HG02885 (cell line): Measurements from ENCODE around the gene CACNA2D4.

Experiments
- ATAC-seq: cut with Tn5 transposase; IDR thresholded peaks from one replicate; pipeline ENCODE4 v1.9.1; 2021; ENCODE audit warnings: mild to moderate bottlenecking; ENCODE audit not compliant: unreplicated experiment, poor library complexity

CACNA2D4 gene

DNA sequence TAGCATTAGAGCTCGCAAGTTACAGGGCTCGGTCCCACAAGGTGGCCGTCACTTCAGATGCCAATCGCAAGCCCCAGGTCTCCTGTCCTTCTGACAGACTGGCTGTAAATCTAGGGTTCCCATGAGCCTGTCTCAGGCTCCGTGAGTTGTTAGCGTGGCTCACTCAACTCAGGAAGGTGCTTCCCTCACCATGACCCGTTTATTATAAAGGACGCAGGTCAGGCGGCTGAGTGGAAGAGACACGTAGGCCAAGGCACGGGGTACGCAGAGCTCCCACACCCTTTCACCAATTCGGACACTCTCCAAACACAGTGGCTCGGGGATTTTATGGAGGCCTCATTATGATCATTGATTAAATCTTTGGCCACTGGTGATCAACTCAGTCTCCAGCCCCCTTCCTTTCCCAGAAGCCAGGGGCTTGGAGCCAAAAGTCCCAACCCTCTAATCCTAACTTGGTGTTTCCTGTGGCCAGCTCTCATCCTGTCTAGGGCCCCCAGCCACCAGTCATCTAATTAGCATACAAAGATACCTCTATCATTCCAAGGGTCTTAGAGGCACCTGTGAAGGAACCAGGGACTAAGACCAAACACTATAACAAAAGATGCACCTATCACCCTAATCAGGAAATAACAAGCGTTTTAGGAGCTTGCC is 123.9 kb downstream of the CACNA2D4 start:
- ATAC-seq: no peak

DNA sequence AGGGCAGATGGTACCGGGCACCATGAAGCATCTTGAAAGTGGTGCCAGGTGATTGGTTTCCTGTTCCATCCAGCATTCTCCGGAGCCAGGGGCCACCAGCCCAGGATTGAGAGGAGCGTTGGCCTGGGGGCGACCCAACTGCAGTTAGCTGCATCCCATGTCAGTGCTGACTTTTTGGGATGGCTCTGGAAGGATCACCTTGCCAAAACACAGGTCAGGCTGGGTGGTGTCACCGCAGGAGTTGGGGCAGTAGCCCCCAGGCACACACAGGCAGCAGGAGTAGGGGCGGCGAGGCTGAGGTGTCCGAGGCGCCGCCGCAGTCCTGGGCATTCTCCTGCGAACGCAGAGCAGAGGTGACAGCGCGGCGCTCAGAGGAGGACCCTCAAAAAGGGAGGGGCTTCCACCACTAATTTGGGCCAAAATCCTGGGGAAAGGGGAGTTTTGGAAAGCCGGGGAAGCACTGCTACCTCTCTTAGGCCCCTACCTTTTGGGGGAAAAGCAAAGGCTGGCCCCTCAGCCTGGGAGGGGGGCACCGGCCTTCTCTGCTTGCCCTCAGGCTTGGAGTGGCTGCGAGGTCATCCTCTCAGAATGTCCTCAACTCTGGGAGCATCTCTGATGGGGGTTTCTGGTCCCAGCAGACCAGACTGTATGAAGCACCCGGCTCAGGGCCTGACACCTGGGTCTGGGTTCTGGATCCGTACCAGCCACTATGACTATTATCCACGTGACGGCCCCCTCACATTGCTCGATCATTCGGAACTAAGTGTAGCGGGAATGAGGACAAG is 124.8 kb downstream of the CACNA2D4 start:
- no peak for ATAC-seq

- no peak for ATAC-seq
These were observed 126.0 kb downstream of the CACNA2D4 start for GRCh38 chr12:1792406-1792805.

DNA sequence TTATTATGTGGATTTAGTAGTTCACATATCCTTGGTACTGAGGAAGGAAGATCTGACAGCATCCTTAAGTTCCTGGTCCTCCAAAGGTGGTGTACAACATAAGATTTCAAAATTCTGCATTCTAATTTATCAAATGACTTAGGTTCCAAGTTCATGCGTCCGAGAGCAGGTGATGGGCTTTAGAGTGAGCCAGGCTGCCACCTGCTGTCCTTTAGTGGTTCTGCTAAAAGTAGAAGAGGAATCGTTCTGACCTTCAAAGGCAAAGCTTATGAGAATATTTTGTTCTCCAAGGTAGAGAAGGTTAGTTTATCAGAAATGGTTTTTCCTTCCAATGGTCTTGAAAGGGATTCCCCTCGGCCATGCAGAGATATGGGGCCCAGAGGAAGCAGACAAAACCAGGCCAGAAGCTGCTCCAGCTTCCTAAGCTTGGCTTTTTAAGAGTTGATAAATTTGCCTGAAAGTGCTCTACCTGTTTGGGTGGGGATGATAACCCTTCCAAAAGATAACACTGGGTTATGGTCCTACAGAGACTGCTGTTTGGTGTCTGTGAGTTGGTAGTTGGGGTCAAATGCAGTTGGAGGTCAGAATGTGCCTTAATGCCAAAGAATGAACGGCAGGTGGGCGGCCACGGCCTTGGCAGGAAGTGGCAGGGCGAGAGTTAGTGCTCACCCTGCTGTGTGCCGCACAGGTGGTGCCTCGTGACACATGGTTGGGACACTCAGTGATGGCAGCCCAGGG is 127.2 kb downstream of the CACNA2D4 start:
- no peak for ATAC-seq

DNA sequence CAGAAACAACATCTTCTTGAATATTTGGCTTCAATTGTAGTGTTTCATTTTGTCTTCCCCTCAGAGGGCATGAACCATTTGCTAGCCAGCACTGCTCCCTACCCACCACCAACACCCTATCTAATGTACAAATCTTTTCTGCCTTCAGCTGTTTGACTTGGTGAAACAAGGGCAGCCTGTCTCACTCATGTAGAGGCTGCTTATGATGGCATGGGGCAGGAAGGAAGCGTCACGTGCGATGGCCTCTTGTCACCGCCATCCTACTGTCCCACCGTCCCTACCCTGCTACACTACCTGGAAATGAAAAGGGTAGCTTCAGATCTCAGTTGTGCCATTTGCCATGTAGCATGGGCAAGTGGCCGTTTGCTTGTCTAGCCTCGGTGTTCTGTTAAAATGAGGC is 128.0 kb downstream of the CACNA2D4 start:
- no peak for ATAC-seq

DNA sequence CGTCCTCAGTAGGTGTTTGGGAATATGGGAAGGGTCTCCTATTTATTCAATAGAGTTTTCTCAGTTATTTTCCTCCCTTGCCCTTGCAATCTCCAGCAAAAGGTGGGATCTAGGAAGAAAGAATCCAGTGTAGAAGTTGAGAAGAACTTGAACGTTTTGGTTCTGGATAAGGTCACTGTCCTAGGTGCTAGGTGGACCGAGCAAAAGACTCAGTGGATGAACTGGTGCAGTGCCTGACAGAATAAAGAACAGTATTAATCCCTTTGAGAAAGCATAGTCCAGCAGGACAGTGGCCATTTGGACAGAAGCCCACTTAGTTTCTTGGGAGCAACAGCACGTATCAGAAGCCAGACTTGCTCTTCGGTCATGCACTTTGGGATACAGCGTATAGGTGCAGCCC is 130.7 kb downstream of the CACNA2D4 start:
- no peak for ATAC-seq

GRCh38 chr12:1782215-1782614 is 136.2 kb downstream of the CACNA2D4 start:
- ATAC-seq: no peak

DNA sequence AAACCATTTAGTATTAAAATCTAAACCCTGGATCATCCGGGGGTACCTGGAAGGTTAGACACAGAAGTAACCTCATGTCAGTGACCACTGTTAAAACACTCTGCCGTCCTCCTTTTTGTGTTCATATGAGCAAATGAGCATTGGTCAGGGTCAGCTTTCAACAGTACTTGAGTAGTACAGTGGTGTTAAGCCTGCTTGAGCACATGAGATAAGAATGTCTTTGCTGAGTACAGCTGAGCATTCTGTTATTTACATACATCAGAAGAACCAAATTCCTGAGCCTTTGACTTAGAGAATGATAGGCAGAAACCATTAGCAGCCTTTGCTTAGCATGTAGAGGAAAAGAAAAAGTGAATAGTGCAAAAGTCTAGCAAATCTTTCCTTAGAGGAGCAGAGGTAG is 136.7 kb downstream of the CACNA2D4 start:
- ATAC-seq: no peak

DNA sequence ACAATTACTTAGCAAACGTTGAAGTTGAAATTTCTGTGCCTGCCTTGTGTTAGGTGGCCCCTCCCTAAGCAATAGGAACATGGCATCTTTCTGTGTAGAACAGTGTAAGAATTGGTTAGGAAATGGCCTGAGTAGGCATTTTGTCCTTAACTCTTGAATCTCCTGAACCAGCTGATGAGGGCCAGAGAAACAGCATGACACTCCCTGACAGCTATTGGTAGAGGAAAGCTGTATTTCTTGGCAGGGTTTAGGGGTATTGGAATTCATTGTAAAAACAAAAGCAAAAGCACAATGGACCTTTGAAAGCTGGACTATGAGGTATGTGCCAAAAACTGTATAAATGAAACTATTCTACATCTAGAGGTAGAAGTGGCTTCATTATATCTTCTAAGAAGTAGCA is 138.7 kb downstream of the CACNA2D4 start:
- ATAC-seq: no peak

DNA sequence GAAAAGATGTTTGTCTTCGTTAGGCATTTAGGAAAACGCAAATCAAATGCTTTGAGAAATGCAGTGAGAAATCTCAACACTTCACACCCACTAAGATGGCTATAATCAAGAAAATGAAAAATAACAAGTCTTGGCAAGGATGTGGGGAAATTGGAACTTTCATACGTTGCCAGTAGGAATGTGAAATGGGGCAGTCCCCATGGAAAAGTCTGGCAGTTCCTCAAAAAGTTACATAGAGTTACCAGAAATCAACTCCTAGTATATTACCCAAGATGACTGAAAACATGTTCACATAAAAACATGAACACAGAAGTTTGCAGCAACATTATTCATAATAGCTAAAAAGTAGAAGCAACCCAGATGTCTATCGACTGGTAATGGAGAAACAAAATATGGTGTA is 139.5 kb downstream of the CACNA2D4 start:
- no peak for ATAC-seq

GRCh38 chr12:1777798-1778197 is 140.7 kb downstream of the CACNA2D4 start:
- no peak for ATAC-seq

- no peak for ATAC-seq
These were observed 142.1 kb downstream of the CACNA2D4 start for GRCh38 chr12:1776170-1776921.

DNA sequence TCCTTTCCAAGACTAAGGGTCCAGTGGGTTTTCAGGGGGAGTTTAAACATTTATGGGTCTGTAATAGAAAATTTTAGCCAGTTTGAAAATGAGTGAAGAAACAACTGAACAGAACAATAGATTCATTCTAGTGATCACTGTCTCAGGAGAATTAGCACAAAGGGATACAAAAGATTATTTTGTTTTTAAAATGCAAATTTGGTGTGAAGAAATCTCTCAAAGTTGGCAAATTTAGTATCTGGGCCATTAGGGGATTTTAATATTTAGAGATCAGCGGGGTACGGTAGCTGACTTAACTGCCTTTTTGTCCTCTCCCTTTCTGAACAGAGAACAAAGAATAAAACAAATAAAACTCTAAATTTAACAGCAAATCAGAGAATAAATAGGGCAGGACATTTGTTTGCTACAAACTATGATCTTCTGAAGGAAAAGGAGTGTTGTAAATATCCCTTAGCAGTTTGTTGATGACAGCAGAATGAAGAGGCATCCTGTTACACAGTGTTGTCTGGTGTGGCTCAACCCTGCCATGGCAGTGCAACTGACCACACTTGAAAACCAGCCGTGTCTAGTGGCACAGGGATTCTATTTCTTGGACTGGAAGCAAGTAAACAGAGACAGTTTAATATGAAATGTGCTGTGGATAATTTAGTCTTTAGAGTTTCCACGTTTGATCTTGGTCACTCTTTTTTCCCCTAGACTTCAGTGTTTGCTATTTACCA is 144.4 kb downstream of the CACNA2D4 start:
- ATAC-seq: no peak

- ATAC-seq: no peak
These were observed 148.5 kb downstream of the CACNA2D4 start for GRCh38 chr12:1769809-1770494.

GRCh38 chr12:1768615-1769014 is 149.8 kb downstream of the CACNA2D4 start:
- ATAC-seq: no peak

- no peak for ATAC-seq
These were observed 150.9 kb downstream of the CACNA2D4 start for GRCh38 chr12:1767407-1768090.

GRCh38 chr12:1766110-1766509 is 152.3 kb downstream of the CACNA2D4 start:
- ATAC-seq: no peak

DNA sequence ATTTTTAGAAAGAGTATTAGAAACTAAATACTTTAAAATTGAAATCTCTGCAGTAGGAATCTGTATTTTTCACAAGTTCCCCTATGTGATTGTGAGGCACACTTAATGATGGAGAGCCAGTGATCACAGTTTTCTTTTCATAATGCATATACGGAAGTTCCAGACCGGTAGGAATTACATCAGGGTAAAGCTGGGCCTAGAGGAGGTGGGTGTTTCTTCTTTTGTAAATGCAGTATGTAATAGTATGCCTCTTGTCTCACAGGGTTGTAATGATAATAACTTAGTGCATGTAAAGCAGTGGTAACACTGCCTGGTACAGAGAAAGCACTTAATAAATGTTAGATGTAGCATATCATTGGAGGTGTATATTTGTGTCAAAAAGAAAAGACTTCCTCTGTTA is 155.3 kb downstream of the CACNA2D4 start:
- no peak for ATAC-seq

- ATAC-seq: no peak
These were observed 156.6 kb downstream of the CACNA2D4 start for GRCh38 chr12:1761857-1762256.
